Inferior parietal cortex (tissue), 1 donor: ENCODE results near the gene CAMK1D.
"Not testable (repeated sequence)": the region's sequence is repeated elsewhere in the genome, so short reads cannot be mapped to it uniquely, and the experiment has no call there.

Experiments used
- DNase-seq: peaks from one replicate; pipeline ENCODE4 v3.0.0-alpha.2; 2016; ENCODE audit errors: extremely low spot score

Gene CAMK1D

GRCh38 chr10:12513775-12514673 is 164.7 kb downstream of the CAMK1D start:
- DNase-seq: no peak

DNA sequence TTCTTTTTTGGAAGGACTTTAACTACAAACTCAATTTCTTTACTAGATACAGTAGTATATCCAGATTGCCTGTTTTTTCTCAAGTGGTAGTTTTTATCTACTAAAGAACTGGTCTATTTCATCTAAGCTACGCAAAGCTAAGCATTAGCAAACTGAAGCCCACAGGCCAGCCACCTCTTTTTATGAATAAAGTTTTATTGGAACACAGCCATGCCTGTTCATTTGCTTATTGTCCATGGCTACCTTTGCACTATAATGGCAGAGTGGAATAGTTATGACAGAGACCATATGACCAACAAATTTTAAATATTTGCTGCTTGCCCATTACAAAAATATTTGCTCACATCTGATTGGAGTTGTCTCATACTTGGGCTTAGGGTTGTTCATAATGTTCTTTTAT is 168.7 kb downstream of the CAMK1D start:
- no peak for DNase-seq

- no peak for DNase-seq
Measured at GRCh38 chr10:12521423-12521822, 172.1 kb downstream of the CAMK1D start.

DNA sequence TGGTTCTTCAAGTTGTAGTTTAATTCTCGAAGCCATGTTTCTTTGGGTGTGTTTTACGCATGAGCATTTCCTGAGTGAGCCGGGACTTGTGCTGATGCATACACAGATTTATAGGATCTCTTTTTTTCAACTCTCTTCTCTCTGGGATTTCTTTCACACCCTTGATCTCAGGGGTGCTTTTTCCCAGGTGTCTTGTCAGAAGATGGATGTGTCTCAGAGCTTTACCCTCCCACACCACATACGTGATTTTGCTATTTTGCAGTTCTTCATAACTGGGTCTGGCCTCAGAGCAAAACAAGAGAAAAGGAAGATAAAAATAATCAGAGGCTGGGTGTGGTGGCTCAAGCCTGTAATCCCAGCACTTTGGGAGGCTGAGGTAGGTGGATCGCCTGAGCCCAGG is 177.0 kb downstream of the CAMK1D start:
- no peak for DNase-seq

GRCh38 chr10:12529976-12530375 is 180.6 kb downstream of the CAMK1D start:
- no peak for DNase-seq

- DNase-seq: no peak
Measured at GRCh38 chr10:12531305-12532220, 182.2 kb downstream of the CAMK1D start.

DNA sequence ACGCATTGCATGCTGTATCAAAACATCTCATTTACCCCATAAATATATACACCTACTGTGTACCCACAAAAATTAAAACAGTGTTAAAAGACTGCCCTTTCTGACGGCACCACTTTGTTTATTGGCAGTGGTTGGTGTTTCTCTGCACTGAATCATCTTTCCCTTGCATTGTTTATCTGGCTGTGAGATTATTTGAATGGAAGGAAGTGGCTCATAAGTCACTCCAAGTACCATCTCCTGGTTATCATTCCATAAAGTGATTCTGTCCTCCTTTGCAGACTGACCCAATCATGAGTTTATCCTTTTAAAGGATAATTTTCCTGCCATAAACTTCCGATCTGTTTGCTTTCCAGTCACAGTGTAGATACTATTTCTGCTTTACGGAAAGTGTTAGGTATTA is 183.8 kb downstream of the CAMK1D start:
- DNase-seq: no peak

DNA sequence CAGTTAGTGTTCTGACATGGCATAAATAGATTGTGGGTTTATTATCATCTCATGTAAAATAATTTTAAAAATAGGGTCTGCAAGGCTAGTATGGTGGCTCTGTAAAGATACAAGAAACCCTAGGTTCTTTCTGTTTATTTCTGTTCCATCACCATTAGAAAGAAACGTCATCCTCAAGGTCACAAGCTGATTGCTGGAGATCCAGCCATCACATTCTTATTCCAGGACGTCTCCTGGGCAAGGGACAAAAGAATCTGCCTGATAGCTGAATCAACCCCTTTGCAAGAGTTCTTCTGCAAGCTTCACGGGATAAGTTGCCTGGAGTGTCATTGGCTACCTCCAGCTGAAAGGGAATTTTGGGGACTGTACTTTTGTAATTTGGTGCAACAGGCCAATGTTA is 184.4 kb downstream of the CAMK1D start:
- DNase-seq: no peak

DNA sequence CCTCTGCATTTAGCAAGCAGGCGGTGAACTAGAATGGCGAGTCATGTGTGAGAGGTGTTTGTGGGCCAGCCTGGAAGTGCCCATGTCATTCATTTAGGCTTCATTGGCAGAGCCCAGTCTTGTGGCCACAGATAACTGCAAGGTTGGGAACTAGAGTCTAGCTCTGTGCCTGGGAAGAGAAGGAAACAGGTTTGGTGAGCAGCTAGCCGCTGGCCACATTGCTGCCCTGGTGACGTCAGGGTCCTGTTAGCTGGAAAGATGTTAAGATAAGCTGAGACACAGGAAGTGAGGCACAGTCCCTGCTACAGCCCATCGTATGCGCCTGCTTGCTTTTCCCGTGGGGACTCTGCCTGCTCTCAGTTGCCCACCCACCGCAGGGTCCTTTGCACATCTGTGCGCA is 185.5 kb downstream of the CAMK1D start:
- no peak for DNase-seq

DNA sequence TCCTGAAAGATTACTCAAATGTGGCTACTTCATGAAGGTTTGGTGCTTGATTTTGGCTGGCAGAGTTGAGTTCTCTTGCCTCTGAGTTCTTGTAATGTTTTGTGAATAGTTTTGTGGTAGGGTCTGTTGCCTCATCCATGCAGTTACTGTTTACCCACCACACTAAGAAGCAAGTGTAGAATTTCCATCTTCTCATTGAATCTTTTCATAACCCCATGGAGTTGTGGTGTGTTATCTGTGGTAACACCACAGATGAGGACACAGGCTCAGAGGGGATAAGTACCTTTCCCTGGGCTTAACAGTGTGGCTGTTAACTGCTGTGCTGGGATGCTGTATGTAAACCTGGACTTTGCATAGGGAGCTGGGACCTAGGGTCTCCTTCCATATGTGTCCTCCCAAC is 186.3 kb downstream of the CAMK1D start:
- DNase-seq: no peak

GRCh38 chr10:12538491-12538995 is 189.2 kb downstream of the CAMK1D start:
- DNase-seq: no peak

DNA sequence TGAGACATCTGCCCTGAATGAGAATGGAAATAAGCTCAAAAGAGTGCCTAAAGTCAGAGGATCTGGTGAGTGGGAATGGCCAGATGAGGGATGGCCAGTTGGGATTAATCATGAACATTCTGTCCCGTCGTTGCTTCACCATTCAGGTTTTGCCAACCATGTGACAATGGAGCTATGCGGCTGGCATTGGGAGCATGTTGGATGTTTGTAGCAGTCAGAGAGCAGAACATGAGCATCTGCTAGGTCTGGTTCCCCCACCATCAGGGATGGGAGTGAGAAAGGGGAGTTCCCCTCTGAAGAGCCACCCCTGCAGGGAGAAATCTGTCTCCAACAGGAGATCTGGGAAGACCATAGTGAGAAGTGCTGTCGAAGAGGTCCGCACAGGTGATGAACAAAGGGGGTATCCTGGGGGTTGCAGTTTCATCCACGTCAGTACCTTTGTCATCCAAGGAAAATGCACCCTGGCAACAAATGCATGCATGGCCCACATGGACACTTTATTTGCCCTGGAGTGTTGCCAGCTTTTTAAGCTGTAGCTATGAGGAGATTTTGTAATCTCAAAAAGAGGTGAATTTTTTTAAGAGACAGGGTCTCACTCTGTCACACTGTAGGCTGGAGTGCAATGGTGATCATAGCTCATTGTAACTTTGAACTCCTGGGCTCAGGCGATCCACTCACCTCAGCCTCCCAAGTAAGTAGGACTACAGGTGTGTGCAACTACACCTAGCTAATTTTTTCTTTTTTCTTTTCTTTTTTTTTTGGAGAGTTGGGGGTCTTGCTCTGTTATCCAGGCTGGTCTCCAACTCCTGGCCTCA is 190.2 kb downstream of the CAMK1D start:
- DNase-seq: no peak

DNA sequence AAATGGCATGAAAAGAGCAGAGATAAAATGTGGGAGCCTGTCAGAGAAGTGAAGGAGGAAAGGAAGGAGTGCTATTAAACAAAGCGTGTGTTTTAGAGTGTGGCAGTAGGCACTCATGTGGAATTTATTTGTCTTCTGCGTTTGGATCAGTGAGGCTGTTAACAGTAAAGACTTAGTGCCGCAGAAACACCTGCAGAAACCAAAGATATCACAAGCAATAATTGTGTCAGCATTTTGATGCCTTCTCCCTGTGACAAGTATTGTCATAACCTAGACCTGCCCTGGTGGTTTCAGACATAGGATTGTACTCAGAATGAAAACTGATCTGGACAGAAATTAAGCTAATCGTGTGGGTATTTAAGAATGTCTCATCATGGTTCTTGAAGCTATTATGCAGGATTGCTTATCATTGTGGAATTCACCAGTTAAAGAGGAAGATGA is 191.0 kb downstream of the CAMK1D start:
- no peak for DNase-seq

DNA sequence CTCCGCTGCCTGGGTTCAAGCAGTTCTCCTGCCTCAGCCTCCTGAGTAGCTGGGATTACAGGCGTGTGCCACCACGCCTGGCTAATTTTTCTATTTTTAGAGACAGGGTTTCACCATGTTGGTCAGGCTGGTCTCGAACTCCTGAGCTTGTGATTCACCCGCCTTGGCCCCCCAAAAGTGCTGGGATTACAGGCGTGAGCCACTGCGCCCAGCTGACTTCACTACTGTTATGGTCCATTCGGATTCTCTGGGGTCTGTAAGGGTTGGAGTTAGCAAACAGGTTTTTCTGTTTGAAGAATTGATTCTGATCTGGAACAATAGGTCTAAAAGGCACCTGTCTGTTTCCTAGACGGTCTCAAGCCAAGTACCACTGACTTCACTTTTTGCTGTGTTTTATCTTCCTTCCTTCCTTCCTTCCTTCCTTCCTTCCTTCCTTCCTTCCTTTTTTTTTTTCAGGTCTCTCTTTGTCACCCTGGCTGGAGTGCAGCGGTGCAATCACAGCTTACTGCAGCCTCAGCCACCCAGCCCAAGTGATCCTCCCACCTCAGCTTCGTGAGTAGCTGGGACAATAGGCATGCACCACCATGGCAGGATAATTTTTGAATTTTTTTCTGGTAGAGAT is 192.2 kb downstream of the CAMK1D start:
- DNase-seq: no peak

- no peak for DNase-seq
Measured at GRCh38 chr10:12542133-12542670, 192.9 kb downstream of the CAMK1D start.

GRCh38 chr10:12543589-12543988 is 194.2 kb downstream of the CAMK1D start:
- no peak for DNase-seq

DNA sequence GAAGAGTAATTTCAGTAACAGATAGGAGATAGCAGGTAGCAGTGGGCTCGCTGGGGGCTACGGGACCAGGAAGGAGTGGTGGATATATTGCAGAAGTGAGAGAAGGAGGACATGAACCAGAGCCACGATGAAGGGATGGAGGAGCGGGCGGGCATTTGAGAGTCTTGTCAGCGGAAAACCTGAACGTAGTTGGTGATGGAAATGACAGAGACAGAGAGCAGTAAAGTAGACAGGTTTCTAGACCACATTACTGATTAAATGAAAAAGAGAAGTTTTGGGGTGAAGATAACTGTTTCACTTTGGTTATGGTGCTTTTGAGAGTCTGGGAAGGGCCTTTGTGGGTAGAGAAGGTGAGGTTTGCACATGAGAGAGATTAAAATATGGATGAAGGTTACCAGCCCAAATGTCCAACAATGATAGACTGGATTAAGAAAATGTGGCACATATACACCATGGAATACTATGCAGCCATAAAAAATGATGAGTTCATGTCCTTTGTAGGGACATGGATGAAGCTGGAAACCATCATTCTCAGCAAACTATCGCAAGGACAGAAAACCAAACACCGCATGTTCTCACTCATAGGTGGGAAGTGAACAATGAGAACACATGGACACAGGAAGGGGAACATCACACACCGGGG is 196.9 kb downstream of the CAMK1D start:
- DNase-seq: not testable (repeated sequence)

DNA sequence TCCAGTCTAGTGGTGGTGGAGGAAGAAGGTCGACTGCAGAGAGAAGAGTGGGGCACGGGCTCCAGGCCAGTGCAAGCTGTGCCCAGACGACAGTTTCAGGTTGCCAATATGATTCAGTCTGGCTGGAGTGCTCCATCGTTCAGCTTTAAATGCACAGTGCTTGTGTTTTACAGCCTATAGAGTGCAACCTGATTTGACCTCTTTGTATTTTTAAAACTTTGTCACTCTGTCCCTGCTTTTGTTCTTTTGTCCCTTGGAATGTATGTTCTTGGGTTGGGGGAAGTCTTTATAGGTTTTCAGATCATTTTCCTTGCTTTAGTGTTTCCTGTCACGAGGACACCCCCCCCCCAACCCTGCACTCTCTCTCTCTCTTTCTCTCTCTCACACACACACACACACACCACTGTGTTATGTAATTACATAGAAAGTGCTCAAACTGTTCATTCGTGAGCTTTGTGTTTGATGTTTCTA is 198.0 kb downstream of the CAMK1D start:
- no peak for DNase-seq

GRCh38 chr10:12549297-12549696 is 199.9 kb downstream of the CAMK1D start:
- no peak for DNase-seq

GRCh38 chr10:12550994-12551393 is 201.6 kb downstream of the CAMK1D start:
- no peak for DNase-seq
